ENCODE results near the gene FXYD5.

DNA sequence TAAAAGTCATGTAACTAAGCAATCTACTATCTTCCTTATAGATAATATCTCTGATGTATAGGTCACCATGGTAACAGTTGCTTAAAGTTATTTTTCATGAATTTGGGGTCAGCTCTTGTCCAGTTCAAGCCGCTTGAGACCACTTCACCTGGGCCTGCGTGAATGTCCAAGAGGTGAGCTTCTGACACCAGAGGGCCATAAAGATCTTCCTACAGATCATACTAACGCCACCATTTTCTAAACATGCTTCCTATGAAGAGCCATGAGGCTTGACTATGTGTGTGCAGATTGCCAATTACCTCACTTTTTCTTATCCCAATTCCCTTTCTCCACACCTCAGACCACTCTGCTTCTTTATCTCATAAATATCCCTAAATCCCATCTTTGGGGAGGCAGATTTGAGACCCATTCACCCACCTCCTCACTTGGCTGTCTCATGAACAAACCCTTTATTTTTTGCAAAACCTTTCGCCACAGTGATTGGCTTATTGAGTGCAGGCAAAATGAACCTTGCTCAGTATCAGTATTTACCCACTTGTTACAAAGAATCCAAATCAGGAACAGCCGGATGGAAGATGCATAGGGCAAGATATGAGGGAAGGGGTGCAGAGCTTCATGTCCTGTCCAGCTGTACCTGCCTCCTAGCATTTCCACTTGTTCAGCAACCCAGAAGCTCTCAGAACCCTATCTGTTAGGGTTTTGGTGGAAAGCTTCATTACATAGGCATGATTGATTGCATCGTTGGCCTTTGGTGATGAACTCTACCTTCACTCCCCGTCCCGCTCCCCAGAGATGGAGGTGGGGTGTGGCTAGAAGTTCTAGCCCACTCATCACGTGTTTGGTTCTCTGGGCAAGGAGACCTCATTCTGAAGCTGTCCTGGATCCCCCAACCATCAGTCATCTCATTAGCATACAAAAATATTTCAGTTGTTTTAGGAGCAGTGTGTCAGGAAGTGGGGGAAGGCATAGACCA lies 39.8 kb downstream of the FXYD5 start:
- TF ChIP-seq, protein P1, sequence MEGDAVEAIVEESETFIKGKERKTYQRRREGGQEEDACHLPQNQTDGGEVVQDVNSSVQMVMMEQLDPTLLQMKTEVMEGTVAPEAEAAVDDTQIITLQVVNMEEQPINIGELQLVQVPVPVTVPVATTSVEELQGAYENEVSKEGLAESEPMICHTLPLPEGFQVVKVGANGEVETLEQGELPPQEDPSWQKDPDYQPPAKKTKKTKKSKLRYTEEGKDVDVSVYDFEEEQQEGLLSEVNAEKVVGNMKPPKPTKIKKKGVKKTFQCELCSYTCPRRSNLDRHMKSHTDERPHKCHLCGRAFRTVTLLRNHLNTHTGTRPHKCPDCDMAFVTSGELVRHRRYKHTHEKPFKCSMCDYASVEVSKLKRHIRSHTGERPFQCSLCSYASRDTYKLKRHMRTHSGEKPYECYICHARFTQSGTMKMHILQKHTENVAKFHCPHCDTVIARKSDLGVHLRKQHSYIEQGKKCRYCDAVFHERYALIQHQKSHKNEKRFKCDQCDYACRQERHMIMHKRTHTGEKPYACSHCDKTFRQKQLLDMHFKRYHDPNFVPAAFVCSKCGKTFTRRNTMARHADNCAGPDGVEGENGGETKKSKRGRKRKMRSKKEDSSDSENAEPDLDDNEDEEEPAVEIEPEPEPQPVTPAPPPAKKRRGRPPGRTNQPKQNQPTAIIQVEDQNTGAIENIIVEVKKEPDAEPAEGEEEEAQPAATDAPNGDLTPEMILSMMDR (IDR thresholded peaks at IDR 0.05 in 4 of 5, conservative IDR thresholded peaks at IDR 0.05 in 1 of 5): no peak
- TF ChIP-seq POLR2A (IDR thresholded peaks at IDR 0.05): no peak
